ENCODE data around the gene HNRNPC.

The HNRNPC gene

DNA sequence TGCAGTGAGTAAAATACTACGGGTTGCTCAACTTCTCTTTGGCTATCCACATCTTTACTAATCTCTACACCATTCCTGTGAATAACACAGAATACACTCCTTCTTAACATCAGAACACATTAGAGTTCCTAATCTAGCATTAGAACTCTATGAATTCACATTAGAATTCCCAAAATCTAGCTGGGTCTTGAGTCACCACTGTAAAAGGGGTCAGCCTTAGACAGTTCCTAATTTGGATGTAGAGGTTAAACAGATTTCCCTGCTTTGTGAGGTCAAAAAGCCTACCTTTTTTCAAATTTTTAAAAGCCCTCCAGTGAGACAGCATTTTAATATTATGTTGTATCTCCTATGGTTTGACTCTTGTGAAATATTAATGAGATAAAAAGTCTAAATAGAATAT lies 7.4 kb downstream of the HNRNPC start:
- Histone ChIP-seq H3K9ac (ENCODE audit: low read length) (no peak overlapping the region), H4K20me1 (ENCODE audit: low read depth, low read length) (peaks cover 85% of the 10 kb centered on the region), H3K27me3 (ENCODE audit: low read length) (no peaks in the 10 kb centered on the region), H3K27ac (ENCODE audit: low read depth, low read length) (no peak overlapping the region), H3K4me3 (ENCODE audit: insufficient read depth, low read length, poor library complexity, severe bottlenecking) (no peak overlapping the region), H3K4me2 (ENCODE audit: low read depth, low read length, poor library complexity, severe bottlenecking) (peak overlapping the region; percentile 97), H3K36me3 (ENCODE audit: low read length) (peaks cover 72% of the 10 kb centered on the region), H3K79me2 (ENCODE audit: insufficient read depth, low read length) (peaks cover 100% of the 10 kb centered on the region), H2AFZ (ENCODE audit: low read depth, low read length, severe bottlenecking) (no peak overlapping the region), H3F3A (ENCODE audit: insufficient read depth) (peaks cover 74% of the 10 kb centered on the region), H3K9me3 (ENCODE audit: insufficient read depth, low read length) (no peaks in the 10 kb centered on the region), H3K9me2 (replicated peaks; ENCODE audit: insufficient read depth, low read length) (no peaks in the 10 kb centered on the region)
- TF ChIP-seq, protein P1, sequence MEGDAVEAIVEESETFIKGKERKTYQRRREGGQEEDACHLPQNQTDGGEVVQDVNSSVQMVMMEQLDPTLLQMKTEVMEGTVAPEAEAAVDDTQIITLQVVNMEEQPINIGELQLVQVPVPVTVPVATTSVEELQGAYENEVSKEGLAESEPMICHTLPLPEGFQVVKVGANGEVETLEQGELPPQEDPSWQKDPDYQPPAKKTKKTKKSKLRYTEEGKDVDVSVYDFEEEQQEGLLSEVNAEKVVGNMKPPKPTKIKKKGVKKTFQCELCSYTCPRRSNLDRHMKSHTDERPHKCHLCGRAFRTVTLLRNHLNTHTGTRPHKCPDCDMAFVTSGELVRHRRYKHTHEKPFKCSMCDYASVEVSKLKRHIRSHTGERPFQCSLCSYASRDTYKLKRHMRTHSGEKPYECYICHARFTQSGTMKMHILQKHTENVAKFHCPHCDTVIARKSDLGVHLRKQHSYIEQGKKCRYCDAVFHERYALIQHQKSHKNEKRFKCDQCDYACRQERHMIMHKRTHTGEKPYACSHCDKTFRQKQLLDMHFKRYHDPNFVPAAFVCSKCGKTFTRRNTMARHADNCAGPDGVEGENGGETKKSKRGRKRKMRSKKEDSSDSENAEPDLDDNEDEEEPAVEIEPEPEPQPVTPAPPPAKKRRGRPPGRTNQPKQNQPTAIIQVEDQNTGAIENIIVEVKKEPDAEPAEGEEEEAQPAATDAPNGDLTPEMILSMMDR (IDR thresholded peaks at IDR 0.05; ENCODE audit: insufficient read depth, low read length, poor library complexity, severe bottlenecking): no peak
- no peak for TF ChIP-seq EZH2phosphoT487 (conservative IDR thresholded peaks at IDR 0.05; ENCODE audit: low read length)

DNA sequence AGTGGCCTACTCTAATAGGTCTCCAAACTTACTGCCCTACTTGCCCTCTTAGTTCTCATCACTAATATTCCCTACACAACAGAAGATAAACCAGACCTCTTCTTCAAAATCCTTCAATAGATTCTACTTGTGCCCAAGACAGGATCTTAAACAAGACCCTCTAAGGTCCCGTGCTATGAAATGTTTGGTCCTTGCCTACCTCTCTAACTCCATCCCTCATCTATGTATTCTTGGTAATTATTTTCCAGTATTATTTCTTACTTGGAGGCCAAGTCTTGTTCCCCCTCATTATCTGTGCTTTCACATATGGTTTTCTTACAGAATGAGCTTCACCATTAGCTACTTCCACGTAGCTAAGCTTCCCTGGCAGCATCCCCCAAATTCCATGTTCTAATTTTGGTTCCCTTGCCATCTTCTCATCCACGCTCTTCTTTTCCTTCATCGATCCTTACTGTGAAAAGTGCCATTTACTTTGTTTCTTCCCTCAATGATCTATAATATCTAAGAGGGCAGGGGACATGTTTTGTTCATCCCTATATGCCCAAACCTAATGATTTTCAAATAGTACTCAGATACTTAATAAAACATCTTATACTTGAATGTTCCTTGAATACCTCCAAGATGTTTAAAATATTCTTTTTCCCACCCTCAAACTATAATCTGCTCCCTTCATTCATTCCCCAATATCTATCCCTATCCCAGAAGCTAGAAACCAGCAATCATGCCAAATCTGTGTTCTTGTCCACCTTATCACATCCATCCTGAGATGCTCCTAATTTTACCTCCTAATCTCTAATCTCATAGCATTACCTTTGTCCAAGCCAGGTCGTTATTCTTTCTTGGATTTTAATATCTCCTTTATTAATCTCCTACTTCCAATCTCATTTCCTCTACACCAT lies 10.1 kb downstream of the HNRNPC start:
- Histone ChIP-seq H3K4me2 (ENCODE audit: low read depth, low read length, poor library complexity, severe bottlenecking) (peak overlapping the region; percentile 1), H3K4me3 (ENCODE audit: insufficient read depth, low read length, poor library complexity, severe bottlenecking) (no peak overlapping the region), H3K27ac (ENCODE audit: low read depth, low read length) (no peak overlapping the region), H2AFZ (ENCODE audit: low read depth, low read length, severe bottlenecking) (no peak overlapping the region), H3F3A (ENCODE audit: insufficient read depth) (peaks cover 77% of the 10 kb centered on the region), H3K79me2 (ENCODE audit: insufficient read depth, low read length) (peaks cover 100% of the 10 kb centered on the region), H3K9me3 (ENCODE audit: insufficient read depth, low read length) (no peaks in the 10 kb centered on the region), H3K9me2 (replicated peaks; ENCODE audit: insufficient read depth, low read length) (no peaks in the 10 kb centered on the region), H3K27me3 (ENCODE audit: low read length) (no peaks in the 10 kb centered on the region), H3K9ac (ENCODE audit: low read length) (no peak overlapping the region), H3K36me3 (ENCODE audit: low read length) (peaks cover 74% of the 10 kb centered on the region), H4K20me1 (ENCODE audit: low read depth, low read length) (peaks cover 82% of the 10 kb centered on the region)
- TF ChIP-seq, protein P1 (IDR thresholded peaks at IDR 0.05; ENCODE audit: insufficient read depth, low read length, poor library complexity, severe bottlenecking): no peak
- TF ChIP-seq EZH2phosphoT487 (conservative IDR thresholded peaks at IDR 0.05; ENCODE audit: low read length): no peak

DNA sequence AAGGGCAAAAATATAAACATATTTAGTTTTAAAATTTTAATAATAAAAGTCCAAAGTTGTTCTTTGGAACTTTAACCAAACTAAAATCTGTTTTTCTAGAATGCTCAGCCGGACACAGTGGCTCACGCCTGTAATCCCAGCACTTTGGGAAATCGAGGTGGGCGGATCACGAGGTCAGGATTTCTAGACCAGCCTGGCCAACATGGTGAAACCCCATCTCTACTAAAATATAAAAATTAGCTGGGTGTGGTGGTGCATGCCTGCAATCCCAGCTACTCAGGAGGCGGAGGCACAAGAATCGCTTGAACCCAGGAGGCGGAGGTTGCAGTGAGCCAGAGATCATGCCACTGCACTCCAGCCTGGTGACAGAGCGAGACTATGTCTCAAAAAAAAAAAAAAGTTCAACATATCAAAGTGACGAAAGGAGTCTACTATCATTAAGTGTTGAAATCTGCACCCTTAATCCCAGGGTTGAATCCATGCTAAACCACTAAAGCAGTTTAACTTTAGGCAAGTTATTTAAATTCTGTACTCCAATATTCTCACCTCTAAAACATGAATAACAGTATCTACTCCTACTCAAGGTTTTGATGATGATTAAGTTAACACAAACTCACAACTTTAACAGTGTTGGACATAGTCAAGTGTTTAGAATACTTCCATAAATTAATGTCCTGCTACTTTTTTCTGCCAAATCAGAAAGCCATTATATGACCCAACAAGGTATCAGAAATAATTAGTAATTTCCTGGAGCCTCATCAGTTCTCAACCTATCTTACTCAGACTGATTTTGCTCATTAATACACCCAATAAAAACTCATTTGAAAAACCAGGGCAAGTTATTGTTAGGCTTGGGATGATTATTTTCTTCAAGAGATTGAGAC lies 11.0 kb downstream of the HNRNPC start:
- Histone ChIP-seq H3K79me2 (ENCODE audit: insufficient read depth, low read length) (peaks cover 100% of the 10 kb centered on the region), H3K9me2 (replicated peaks; ENCODE audit: insufficient read depth, low read length) (no peaks in the 10 kb centered on the region), H4K20me1 (ENCODE audit: low read depth, low read length) (peaks cover 81% of the 10 kb centered on the region), H3K27ac (ENCODE audit: low read depth, low read length) (no peak overlapping the region), H3K4me2 (ENCODE audit: low read depth, low read length, poor library complexity, severe bottlenecking) (peak overlapping the region; percentile 3), H3K27me3 (ENCODE audit: low read length) (no peaks in the 10 kb centered on the region), H3K9ac (ENCODE audit: low read length) (no peak overlapping the region), H3K36me3 (ENCODE audit: low read length) (peaks cover 72% of the 10 kb centered on the region), H3K4me3 (ENCODE audit: insufficient read depth, low read length, poor library complexity, severe bottlenecking) (no peak overlapping the region), H2AFZ (ENCODE audit: low read depth, low read length, severe bottlenecking) (no peak overlapping the region), H3F3A (ENCODE audit: insufficient read depth) (peaks cover 77% of the 10 kb centered on the region), H3K9me3 (ENCODE audit: insufficient read depth, low read length) (no peaks in the 10 kb centered on the region)
- no peak for TF ChIP-seq EZH2phosphoT487 (conservative IDR thresholded peaks at IDR 0.05; ENCODE audit: low read length)
- TF ChIP-seq, protein P1 (IDR thresholded peaks at IDR 0.05; ENCODE audit: insufficient read depth, low read length, poor library complexity, severe bottlenecking): no peak

All from SU-DHL-6 (cell line).